AG04450 (cell line): Measurements from ENCODE around the gene PRKG1. TPM values are rescaled to one million over a fixed set of nuclear protein-coding genes. Genes with fewer than 3 reads are reported as not detected.

ENCODE experiments used
- CTCF ChIA-PET: fragments of 300-600, 350-600 bp; formaldehyde crosslinking; extraction: SDS; loops from one replicate; lab custom pipeline; 2022; ENCODE audit warnings: antibody characterized with exemption, inconsistent platforms; lab: Charles Lee
- POLR2A ChIA-PET: fragments of 350-600 bp; formaldehyde crosslinking; extraction: SDS; loops from one replicate; lab custom pipeline; 2021; ENCODE audit warnings: antibody characterized with exemption, inconsistent platforms; lab: Yijun Ruan, JAX
- DNase-seq: peaks from one replicate; pipeline ENCODE4 v3.0.0-alpha.2; 2011; ENCODE audit warnings: low read depth, low spot score
- H3K27ac ChIP-seq: one replicate; pipeline ENCODE4 v1.5.1; 2012; ENCODE audit warnings: low read depth, low read length, control low read depth
- H3K27me3 ChIP-seq: one replicate; pipeline ENCODE4 v1.6.0; 2012; ENCODE audit warnings: low read length; ENCODE audit not compliant: control insufficient read depth, insufficient read depth
- H3K4me3 ChIP-seq: 2 replicates; pipeline ENCODE4 v1.5.1; 2011; ENCODE audit warnings: mild to moderate bottlenecking, low read depth, low read length, control low read depth
- H3K9me3 ChIP-seq: 2 replicates; pipeline ENCODE4 v1.5.1; 2012; ENCODE audit warnings: low read length; ENCODE audit not compliant: control insufficient read depth, insufficient read depth
- polyA plus RNA-seq: library from polyadenylated mRNA; depleted of rRNA; stranded (reverse); fragments of >200 nt; gene quantifications from 2 replicates; pipeline ENCODE4 v1.2.3, GENCODE V29; 2011
- TF ChIP-seq, protein P1 (sequence below): IDR thresholded peaks from 2 replicates; pipeline ENCODE4 v1.5.1; 2011; ENCODE audit warnings: low read depth, low read length, control low read depth, inconsistent platforms

Gene PRKG1
- polyA plus RNA-seq, 1 experiment = 19.0 TPM

DNA sequence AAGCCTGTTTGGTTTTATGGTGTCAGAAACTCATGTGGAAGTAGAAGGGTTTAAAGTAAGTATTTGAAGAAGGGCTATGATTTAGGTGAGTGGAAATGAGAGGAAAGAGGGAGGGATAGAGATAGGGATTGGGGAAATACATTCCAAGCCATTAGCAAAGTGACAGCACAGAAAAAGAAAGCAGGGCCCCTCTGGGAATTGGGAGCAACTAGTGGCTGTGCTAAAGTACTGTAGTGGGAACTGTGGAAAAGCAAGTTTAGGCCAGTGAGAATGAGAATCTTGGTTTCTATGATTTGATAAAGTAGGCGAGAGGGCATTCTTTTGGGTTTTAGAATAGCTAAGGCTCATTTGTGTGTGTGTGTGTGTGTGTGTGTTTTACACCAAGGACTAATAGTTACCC is 5.0 kb downstream of the PRKG1 start:
- CTCF ChIA-PET = interaction anchor here (0.6 to 2.4 kb wide), 2 partner anchors 16 to 279 kb away, joined by 3 to 9 read pairs; no protein-coding TSS in a partner anchor
- no peaks in the 10 kb centered on the region for H3K27me3 ChIP-seq

DNA sequence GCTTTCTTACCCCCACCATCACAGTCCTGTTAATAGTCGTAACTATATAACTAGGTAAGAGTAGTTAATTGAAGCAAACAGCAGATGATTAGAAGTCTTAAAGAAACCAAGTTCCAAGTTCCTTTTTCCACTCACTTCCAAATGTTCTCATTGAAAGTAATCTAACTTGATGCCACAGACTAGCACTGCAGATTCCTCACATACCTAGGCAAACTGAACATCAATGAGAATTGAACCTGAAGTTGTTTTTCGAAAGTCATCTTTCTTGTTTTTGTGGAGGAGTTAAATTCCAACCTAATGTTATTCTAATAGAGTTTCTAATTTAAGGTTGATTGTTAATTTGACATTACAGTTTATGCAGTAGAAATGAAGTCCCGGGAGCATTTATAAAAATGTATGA is 5.5 kb downstream of the PRKG1 start:
- CTCF ChIA-PET = interaction anchor here (2.4 kb wide), 1 partner anchor 16 kb away, joined by 9 read pairs; no protein-coding TSS in a partner anchor

More for the DNA sequence above, 5.0 kb downstream of the PRKG1 start:
- POLR2A ChIA-PET = no interaction called here
- TF ChIP-seq, protein P1, sequence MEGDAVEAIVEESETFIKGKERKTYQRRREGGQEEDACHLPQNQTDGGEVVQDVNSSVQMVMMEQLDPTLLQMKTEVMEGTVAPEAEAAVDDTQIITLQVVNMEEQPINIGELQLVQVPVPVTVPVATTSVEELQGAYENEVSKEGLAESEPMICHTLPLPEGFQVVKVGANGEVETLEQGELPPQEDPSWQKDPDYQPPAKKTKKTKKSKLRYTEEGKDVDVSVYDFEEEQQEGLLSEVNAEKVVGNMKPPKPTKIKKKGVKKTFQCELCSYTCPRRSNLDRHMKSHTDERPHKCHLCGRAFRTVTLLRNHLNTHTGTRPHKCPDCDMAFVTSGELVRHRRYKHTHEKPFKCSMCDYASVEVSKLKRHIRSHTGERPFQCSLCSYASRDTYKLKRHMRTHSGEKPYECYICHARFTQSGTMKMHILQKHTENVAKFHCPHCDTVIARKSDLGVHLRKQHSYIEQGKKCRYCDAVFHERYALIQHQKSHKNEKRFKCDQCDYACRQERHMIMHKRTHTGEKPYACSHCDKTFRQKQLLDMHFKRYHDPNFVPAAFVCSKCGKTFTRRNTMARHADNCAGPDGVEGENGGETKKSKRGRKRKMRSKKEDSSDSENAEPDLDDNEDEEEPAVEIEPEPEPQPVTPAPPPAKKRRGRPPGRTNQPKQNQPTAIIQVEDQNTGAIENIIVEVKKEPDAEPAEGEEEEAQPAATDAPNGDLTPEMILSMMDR = no peak
- Histone ChIP-seq H3K27ac (no peak overlapping the region), H3K9me3 (no peaks in the 10 kb centered on the region), H3K4me3 (no peak overlapping the region)
- no peak for DNase-seq

DNA sequence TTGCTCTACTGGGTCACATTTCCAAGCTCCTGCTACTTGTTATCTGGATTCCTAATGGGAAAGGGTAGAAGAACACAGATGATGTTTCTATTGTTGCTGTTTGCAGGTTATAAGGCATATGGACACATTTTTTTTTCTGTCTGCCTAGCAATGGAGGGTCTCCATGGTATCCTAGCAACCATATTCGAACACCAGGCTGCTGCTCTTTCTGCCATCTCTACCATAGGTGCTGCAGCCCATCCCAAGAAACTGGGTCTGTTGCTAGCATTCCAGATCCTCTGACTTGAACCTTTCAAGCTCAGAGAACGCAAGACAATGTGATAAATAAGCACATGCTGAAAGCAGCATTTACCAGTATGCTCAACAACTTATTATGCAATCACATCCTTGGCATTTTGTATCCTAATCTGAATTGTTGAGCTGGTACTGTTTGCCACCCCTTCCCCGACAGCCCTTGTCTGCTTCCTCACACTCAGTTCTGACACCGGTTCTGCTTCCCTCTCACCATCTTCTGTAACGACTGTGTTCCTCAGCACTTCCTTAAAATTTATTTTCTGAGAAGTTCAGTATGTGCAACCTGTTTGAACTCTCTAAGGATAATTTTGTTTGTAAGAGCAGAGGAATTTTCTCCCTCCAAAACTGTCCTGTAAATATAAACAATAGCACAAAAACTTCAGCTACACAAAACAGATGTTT is 6.2 kb downstream of the PRKG1 start:
- ChIA-PET CTCF (interaction anchor here (0.6 to 2.4 kb wide), 2 partner anchors 17 to 991 kb away, joined by 7 to 9 read pairs; no protein-coding TSS in a partner anchor), POLR2A (no interaction called here)
- no peak for DNase-seq
- Histone ChIP-seq H3K9me3 (no peaks in the 10 kb centered on the region), H3K27ac (no peak overlapping the region), H3K27me3 (no peaks in the 10 kb centered on the region), H3K4me3 (no peak overlapping the region)
- TF ChIP-seq, protein P1 = no peak

More for the DNA sequence above, 5.5 kb downstream of the PRKG1 start:
- no peak overlapping the region for H3K27ac ChIP-seq
- no peaks in the 10 kb centered on the region for H3K9me3 ChIP-seq
- H3K4me3 ChIP-seq = no peak overlapping the region
- H3K27me3 ChIP-seq = no peaks in the 10 kb centered on the region
- POLR2A ChIA-PET = no interaction called here
- TF ChIP-seq, protein P1 = no peak
- DNase-seq = no peak

DNA sequence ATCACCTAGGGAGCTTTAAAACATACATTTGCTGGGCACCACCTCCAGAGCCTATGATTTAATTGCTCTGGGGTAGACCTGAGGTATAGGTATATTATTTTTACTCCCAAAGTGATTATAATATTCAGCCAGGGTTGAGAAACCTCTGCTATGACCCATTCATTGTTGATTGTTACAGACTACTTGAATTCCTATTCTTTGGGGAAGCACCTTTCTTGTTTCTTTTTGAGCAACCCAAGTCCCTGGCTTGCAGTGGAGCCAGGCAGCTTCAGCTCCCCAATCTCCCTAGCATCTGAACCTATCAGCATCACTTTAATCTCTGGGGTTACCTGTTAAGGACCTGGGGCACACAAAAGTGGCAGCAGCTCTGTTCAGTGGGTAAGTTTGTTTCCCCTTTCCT is 8.6 kb downstream of the PRKG1 start:
- ChIA-PET CTCF (interaction anchor here (0.6 to 2.2 kb wide), 14 partner anchors 8 to 1133 kb away, joined by 3 to 14 read pairs (median 4); partner anchors contain the start of gene PRKG1), POLR2A (no interaction called here)
- TF ChIP-seq, protein P1 = no peak
- H3K27me3 ChIP-seq = no peaks in the 10 kb centered on the region
- no peak overlapping the region; the same call in 1 of the 2 replicates for H3K4me3 ChIP-seq
- no peak for DNase-seq
- H3K27ac ChIP-seq = no peak overlapping the region
- H3K9me3 ChIP-seq = no peaks in the 10 kb centered on the region

DNA sequence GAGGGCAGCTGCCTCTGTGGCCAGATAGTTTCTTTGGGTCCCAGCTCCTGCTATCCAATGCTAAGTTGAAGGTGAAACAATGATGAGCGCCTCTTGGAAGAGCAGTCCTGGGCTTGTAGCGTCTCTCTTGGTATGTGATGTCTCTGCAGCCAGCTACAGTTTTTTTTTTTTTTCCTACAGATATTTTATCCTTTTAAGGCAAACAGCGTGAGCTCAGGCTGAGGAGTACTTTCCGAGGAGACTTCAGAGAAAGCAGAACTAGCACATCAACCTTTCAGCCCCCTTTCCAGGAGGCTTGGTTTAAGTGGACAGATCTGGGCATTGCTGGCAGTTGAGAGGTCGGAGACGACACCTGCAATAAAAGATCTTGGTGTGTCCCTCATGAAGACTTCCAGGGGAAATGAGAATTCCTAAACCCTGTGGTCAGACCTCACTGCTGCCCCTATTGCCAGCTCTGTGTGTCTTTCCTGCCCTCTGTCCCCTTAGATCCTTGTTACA is 9.1 kb downstream of the PRKG1 start:
- Histone ChIP-seq H3K4me3 (no peak overlapping the region), H3K9me3 (no peaks in the 10 kb centered on the region), H3K27ac (no peak overlapping the region), H3K27me3 (no peaks in the 10 kb centered on the region)
- TF ChIP-seq, protein P1 = peak; percentile 30; the same call in 1 of the 2 replicates
- peak; percentile 38 for DNase-seq
- ChIA-PET POLR2A (interaction anchor here (0.9 kb wide), 1 partner anchor 9 kb away, joined by 5 read pairs; the partner anchor contains the start of gene PRKG1), CTCF (interaction anchor here (0.6 to 2.2 kb wide), 18 partner anchors 9 to 1133 kb away, joined by 3 to 14 read pairs (median 4); partner anchors contain the start of gene PRKG1)
